NT2/D1 (cell line): ENCODE results near the gene TMEM222.

ENCODE experiments used
- SUZ12 ChIP-seq: IDR thresholded peaks from 2 replicates; pipeline ENCODE4 v1.6.1; 2011; ENCODE audit not compliant: insufficient read length, insufficient read depth; ENCODE audit errors: extremely low read depth
- YY1 ChIP-seq: IDR thresholded peaks from 2 replicates; pipeline ENCODE4 v1.6.1; 2011; ENCODE audit not compliant: insufficient read length, insufficient read depth
- ZNF274 ChIP-seq: IDR thresholded peaks from 2 replicates; pipeline ENCODE4 v1.6.1; 2011; ENCODE audit warnings: mild to moderate bottlenecking, low read depth, low read length

DNA sequence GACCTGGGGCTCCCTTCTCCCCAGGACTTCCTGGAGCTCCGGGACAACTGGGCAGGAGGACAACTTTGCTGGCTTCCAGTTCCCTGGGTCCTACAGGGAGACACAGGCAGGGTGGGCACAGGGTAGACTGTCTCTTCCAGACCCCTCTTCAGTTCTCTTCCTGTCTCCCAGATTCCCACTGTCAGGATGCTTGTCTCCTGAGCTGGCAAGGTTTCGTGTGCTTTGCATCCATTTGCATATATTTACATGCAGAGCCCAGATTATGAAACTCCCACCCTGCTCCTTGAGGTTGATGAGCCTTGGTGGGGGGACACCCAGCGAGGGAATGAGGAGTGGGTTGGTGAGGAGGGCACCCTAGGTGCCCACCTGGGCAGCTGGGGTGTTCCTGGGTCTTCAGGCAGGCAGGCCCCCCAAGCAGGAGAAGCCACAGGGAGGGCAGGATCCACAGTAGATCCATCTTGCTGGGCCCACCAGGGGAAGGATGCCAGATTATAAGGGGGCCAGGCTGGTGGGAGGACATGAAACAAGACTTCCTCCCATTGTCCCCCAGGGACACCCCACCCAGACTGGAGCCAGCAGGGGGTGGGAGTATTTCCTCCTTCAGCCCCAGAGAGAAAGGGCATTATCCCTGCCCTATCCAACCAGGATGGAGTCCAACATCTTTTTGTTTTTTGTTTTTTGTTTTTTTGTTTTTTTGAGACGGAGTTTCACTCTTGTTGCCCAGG lies 52.6 kb downstream of the TMEM222 start, which contains the start of gene FCN3:
- no peak for TF ChIP-seq YY1
- no peak for TF ChIP-seq ZNF274
- TF ChIP-seq SUZ12 = no peak
